ENCODE measurements around the gene GADL1.

GRCh38 chr3:30915782-30916181 lies 21.3 kb upstream of the GADL1 start:
- TF ChIP-seq SP7 (tag by site-specific recombination; IDR thresholded peaks at IDR 0.05) (no peak), ZNF596 (tag by site-specific recombination; IDR thresholded peaks at IDR 0.05) (no peak), CTCF (tag by site-specific recombination; IDR thresholded peaks at IDR 0.05) (no peak), ZNF132 (tag by site-specific recombination; IDR thresholded peaks at IDR 0.05; ENCODE audit: borderline replicate concordance) (no peak)
